HepG2 (cell line): ENCODE data around the gene ITPK1. TPM values are rescaled to one million over a fixed set of nuclear protein-coding genes. Genes with fewer than 3 reads are reported as not detected.
A peak's percentile ranks its signal among the peaks of the same experiment; 100 is the strongest.

ENCODE experiments used
- ATAC-seq: fragments of 200-7000 bp; cut with Tn5 transposase; 3 replicates; pipeline ENCODE4 v1.9.1; 2020; ENCODE audit warnings: mild to moderate bottlenecking, moderate library complexity
- BruUV-seq: library from RNA; stranded (reverse); fragments of 400-500 nt; replicated peaks from 2 replicates; lab custom pipeline; 2021; lab: Mats Ljungman, UMichigan
- CTCF ChIA-PET: fragments of 300-600 bp; formaldehyde crosslinking; extraction: SDS; loops from one replicate; lab custom pipeline; 2021; ENCODE audit warnings: low total read pairs, inconsistent platforms, low intra/inter-chr PET ratio; lab: Yijun Ruan, JAX
- POLR2A ChIA-PET: fragments of 350-600 bp; sonication (Branson Sonifier 250); formaldehyde crosslinking; loops from one replicate; lab custom pipeline; 2020; ENCODE audit warnings: antibody characterized with exemption, inconsistent platforms; lab: Yijun Ruan, JAX
- DNase-seq: peaks from one replicate; pipeline ENCODE4 v3.0.0-alpha.2; 2015; ENCODE audit warnings: low spot score
- FAIRE-seq: peaks from 3 replicates; lab custom pipeline; 2011; peaks lifted over from hg19 to GRCh38; lab: Jason Lieb, UNC
- H2AFZ ChIP-seq: one replicate; pipeline ENCODE4 v1.6.1; 2011; ENCODE audit warnings: low read length, inconsistent platforms
- H3K27ac ChIP-seq: fragments of 300-600 bp; 3 replicates; pipeline ENCODE4 v1.8.0; 2011; ENCODE audit warnings: mixed run types, mild to moderate bottlenecking, mixed read lengths, low read length, inconsistent platforms; ENCODE audit not compliant: insufficient read depth; ENCODE audit errors: extremely low read length
- H3K27me3 ChIP-seq, 2 experiments: fragments of 200-600 bp in 1 of 2; 2 replicates in 1 of 2; 3 replicates in 1 of 2; pipeline versions ENCODE4 v1.6.0 to v1.8.0; 2011; ENCODE audit warnings: low read length in 2 of 2, mild to moderate bottlenecking in 2 of 2, moderate library complexity in 2 of 2, inconsistent platforms in 1 of 2; ENCODE audit not compliant: insufficient read depth in 2 of 2, control insufficient read depth in 1 of 2
- H3K36me3 ChIP-seq, 2 experiments: fragments of 200-600 bp in 1 of 2; replicated peaks in 1 of 2; 2 replicates in 1 of 2; 3 replicates in 1 of 2; pipeline versions ENCODE4 v1.5.1 to v1.8.0; 2011; ENCODE audit warnings: low read length in 2 of 2, inconsistent platforms in 1 of 2; ENCODE audit not compliant: insufficient read depth in 2 of 2, control insufficient read depth in 1 of 2
- H3K4me1 ChIP-seq: 2 replicates; pipeline ENCODE4 v1.5.1; 2012; ENCODE audit warnings: low read length, inconsistent platforms; ENCODE audit not compliant: insufficient read depth
- H3K4me2 ChIP-seq: 2 replicates; pipeline ENCODE4 v1.6.0; 2011; ENCODE audit warnings: low read depth, low read length, inconsistent platforms
- H3K4me3 ChIP-seq, 3 experiments: fragments of 200-600 bp in 1 of 3; sonication (generic), shearing (Covaris generic) in 1 of 3; replicated peaks in 1 of 3; 2 replicates each; pipeline ENCODE4 v1.5.1; 2011 to 2016; ENCODE audit warnings: low read length in 3 of 3, inconsistent platforms in 2 of 3, low read depth in 2 of 3, mild to moderate bottlenecking in 2 of 3, control low read depth in 1 of 3, mixed read lengths in 1 of 3; ENCODE audit not compliant: insufficient read depth in 1 of 3
- H3K79me2 ChIP-seq: one replicate; pipeline ENCODE4 v1.6.1; 2011; ENCODE audit warnings: low read length, inconsistent platforms; ENCODE audit not compliant: insufficient read depth
- H3K9ac ChIP-seq: 2 replicates; pipeline ENCODE4 v1.6.0; 2011; ENCODE audit warnings: mild to moderate bottlenecking, low read depth, low read length, inconsistent platforms; ENCODE audit not compliant: insufficient read depth
- H3K9me3 ChIP-seq: 2 replicates; pipeline ENCODE4 v1.5.1; 2012; ENCODE audit warnings: mild to moderate bottlenecking, low read length
- H4K20me1 ChIP-seq: 2 replicates; pipeline ENCODE4 v1.6.0; 2011; ENCODE audit warnings: inconsistent platforms, mild to moderate bottlenecking, low read length, moderate library complexity; ENCODE audit not compliant: insufficient read depth
- ARNT2 ChIP-seq: sonication (generic); formaldehyde crosslinking; IDR thresholded peaks from 2 replicates; pipeline ENCODE4 v1.8.0; 2022; ENCODE audit warnings: mild to moderate bottlenecking, low read depth, missing genetic modification reagents, moderate library complexity
- CCAR2 ChIP-seq: fragments of 200-400 bp; formaldehyde crosslinking; optimal IDR thresholded peaks from 2 replicates; pipeline ENCODE3; 2018; ENCODE audit warnings: low read depth, mild to moderate bottlenecking, low read length, moderate library complexity
- KLF6 ChIP-seq: IDR thresholded peaks from 2 replicates; pipeline ENCODE4 v1.8.0; 2016; ENCODE audit warnings: missing biosample characterization, missing genetic modification reagents
- KMT2B ChIP-seq: IDR thresholded peaks from 2 replicates; pipeline ENCODE4 v1.6.1; 2016; ENCODE audit warnings: missing genetic modification reagents, missing compliant biosample characterization
- SNAPC2 ChIP-seq: sonication (generic); formaldehyde crosslinking; IDR thresholded peaks from 2 replicates; pipeline ENCODE4 v1.8.1; 2022; ENCODE audit warnings: mild to moderate bottlenecking, missing genetic modification reagents
- SP140L ChIP-seq: sonication (generic); formaldehyde crosslinking; IDR thresholded peaks from 2 replicates; pipeline ENCODE4 v1.4.0; 2020; ENCODE audit warnings: missing genetic modification reagents, borderline replicate concordance
- SP2 ChIP-seq: sonication (generic); formaldehyde crosslinking; IDR thresholded peaks from 2 replicates; pipeline ENCODE4 v1.5.1; 2020; ENCODE audit warnings: mild to moderate bottlenecking, missing genetic modification reagents
- SYNCRIP ChIP-seq: fragments of 200-400 bp; formaldehyde crosslinking; IDR thresholded peaks from 2 replicates; pipeline ENCODE4 v1.6.1; 2018; ENCODE audit warnings: mild to moderate bottlenecking, low read depth, low read length; ENCODE audit not compliant: insufficient read depth
- TBX3 ChIP-seq: fragments of 450-650 bp; IDR thresholded peaks from 2 replicates; pipeline ENCODE4 v1.6.1; 2017; ENCODE audit warnings: antibody characterized with exemption, mild to moderate bottlenecking, inconsistent platforms, borderline replicate concordance
- TERF1 ChIP-seq: sonication (generic); formaldehyde crosslinking; IDR thresholded peaks from 2 replicates; pipeline ENCODE4 v1.8.0; 2022; ENCODE audit warnings: mild to moderate bottlenecking, missing genetic modification reagents, moderate library complexity
- TFAP4 ChIP-seq: sonication (generic); IDR thresholded peaks from 2 replicates; pipeline ENCODE4 v1.6.1; 2016; ENCODE audit warnings: low read depth, borderline replicate concordance
- ZC3H4 ChIP-seq: sonication (generic); formaldehyde crosslinking; IDR thresholded peaks from 2 replicates; pipeline ENCODE4 v1.4.0; 2020; ENCODE audit warnings: missing genetic modification reagents, borderline replicate concordance
- ZNF12 ChIP-seq: sonication (generic); formaldehyde crosslinking; IDR thresholded peaks from 2 replicates; pipeline ENCODE4 v1.5.0; 2020; ENCODE audit warnings: missing genetic modification reagents
- ZNF513 ChIP-seq: sonication (generic); formaldehyde crosslinking; conservative IDR thresholded peaks from 2 replicates; pipeline ENCODE4 v1.5.0; 2020; ENCODE audit warnings: missing genetic modification reagents
- ZNF567 ChIP-seq: sonication (generic); formaldehyde crosslinking; IDR thresholded peaks from 2 replicates; pipeline ENCODE4 v1.8.1; 2023; ENCODE audit warnings: mild to moderate bottlenecking, missing genetic modification reagents, borderline replicate concordance
- ZNF629 ChIP-seq: sonication (generic); formaldehyde crosslinking; conservative IDR thresholded peaks from 2 replicates; pipeline ENCODE4 v1.5.0; 2020; ENCODE audit warnings: missing genetic modification reagents
- ZNF850 ChIP-seq: sonication (generic); formaldehyde crosslinking; conservative IDR thresholded peaks from 2 replicates; pipeline ENCODE4 v1.9.0; 2021; ENCODE audit warnings: mild to moderate bottlenecking, missing genetic modification reagents
- WGBS: methylation state at CpG from one replicate; pipeline ENCODE4 v1.1.6; 2017; ENCODE audit warnings: low lambda C conversion rate; 5-methylcytosine and 5-hydroxymethylcytosine counted together
- in situ Hi-C: cut with HindIII; loops from 2 replicates; pipeline ENCODE4 v1.10.0; 2017; ENCODE audit warnings: low pct_unique_long_range_greater_than_20kb; ENCODE audit not compliant: extremely low pct_ligation_motif_present
- intact Hi-C: fragments of 100-400 bp; cut with micrococcal nuclease; formaldehyde crosslinking; loops from one replicate; pipeline ENCODE4 v1.10.0; 2022; ENCODE audit not compliant: unreplicated experiment
- polyA plus RNA-seq, 8 experiments: library from polyadenylated mRNA; depleted of rRNA in 3 of 8; stranded (reverse) in 7 of 8; unstranded in 1 of 8; fragments of >200 nt; fragmentation: Illumina TruSeq in 4 of 8; extraction: Trizol in 4 of 8; gene quantifications; 2 replicates each; pipeline versions ENCODE4 v1.2.1 to v1.2.3, GENCODE V29; 2011 to 2016; ENCODE audit warnings: low read depth in 4 of 8, missing spikeins in 1 of 8, mixed read lengths in 1 of 8; ENCODE audit not compliant: insufficient read depth in 1 of 8
- total RNA-seq, 5 experiments: library from RNA; depleted of rRNA; stranded (reverse); fragments of >200 nt; fragmentation: Illumina TruSeq; extraction: Trizol; gene quantifications; 2 replicates each; pipeline ENCODE4 v1.2.3, GENCODE V29; 2016; ENCODE audit warnings: low read depth in 1 of 5

The ITPK1 gene
- total and polyA plus RNA-seq, 2 of the 13 experiments (the other 11 are each of a cell fraction or from before 2014, with no cell fraction given), result 20.5 to 47.5 TPM

GRCh38 chr14:93084402-93084801 is 31.3 kb downstream of the ITPK1 start:
- no peak for DNase-seq
- Histone ChIP-seq H3K4me1 (peaks cover 31% of the 10 kb centered on the region), H3K27ac (no peak overlapping the region), H3K9ac (no peak overlapping the region), H2AFZ (no peak overlapping the region), H3K27me3 (no peaks in the 10 kb centered on the region), H3K36me3 (no peaks in the 10 kb centered on the region; a peak in 1 of 5 replicates), H4K20me1 (peaks cover 4% of the 10 kb centered on the region; the same call in 1 of the 2 replicates), H3K9me3 (no peaks in the 10 kb centered on the region), H3K4me2 (no peak overlapping the region), H3K79me2 (no peaks in the 10 kb centered on the region), H3K4me3 (no peak overlapping the region)
- no peak for ATAC-seq
- ChIA-PET POLR2A (no interaction called here), CTCF (no interaction called here)
- intact Hi-C loops (no loop called here), in situ Hi-C loops (no loop called here)
- 96% methylated on average over 4 of the region's 4 CpGs for WGBS
- no peak for FAIRE-seq
- no peak for TF ChIP-seq ZNF629 (CRISPR knock-in tag)
- TF ChIP-seq ZNF850 (CRISPR knock-in tag), result no peak
- peak; percentile 98 for TF ChIP-seq ZNF12
- no TSS peak for BruUV-seq

GRCh38 chr14:93083917-93084316 is 31.8 kb downstream of the ITPK1 start:
- H3K27me3 ChIP-seq, result no peaks in the 10 kb centered on the region
- 88% methylated on average over 9 of the region's 9 CpGs for WGBS
- H3K9me3 ChIP-seq, result no peaks in the 10 kb centered on the region
- H3K9ac ChIP-seq, result no peak overlapping the region
- peaks cover 4% of the 10 kb centered on the region; the same call in 1 of the 2 replicates for H4K20me1 ChIP-seq
- H3K79me2 ChIP-seq, result no peaks in the 10 kb centered on the region
- no peak overlapping the region for H2AFZ ChIP-seq
- in situ Hi-C loops (no loop called here), intact Hi-C loops (no loop called here)
- H3K27ac ChIP-seq, result no peak overlapping the region
- DNase-seq (no peak), ATAC-seq (no peak), FAIRE-seq (no peak)
- POLR2A ChIA-PET, result no interaction called here
- H3K4me2 ChIP-seq, result no peak overlapping the region
- BruUV-seq, result no TSS peak
- no peak overlapping the region for H3K4me3 ChIP-seq
- CTCF ChIA-PET, result no interaction called here
- H3K4me1 ChIP-seq, result peaks cover 26% of the 10 kb centered on the region
- no peaks in the 10 kb centered on the region; a peak in 1 of 5 replicates for H3K36me3 ChIP-seq
- TF ChIP-seq TERF1 (CRISPR knock-in tag), result no peak
- no peak for TF ChIP-seq ARNT2 (CRISPR knock-in tag)
- TF ChIP-seq SNAPC2 (CRISPR knock-in tag), result no peak
- TF ChIP-seq ZC3H4, result no peak
- no peak for TF ChIP-seq KLF6 (CRISPR knock-in tag)
- no peak for TF ChIP-seq ZNF567 (CRISPR knock-in tag)
- no peak for TF ChIP-seq SP2 (CRISPR knock-in tag)
- no peak for TF ChIP-seq SYNCRIP
- TF ChIP-seq SP140L (CRISPR knock-in tag), result no peak
- no peak for TF ChIP-seq KMT2B (CRISPR knock-in tag)
- TF ChIP-seq TFAP4, result no peak
- no peak for TF ChIP-seq CCAR2
- TF ChIP-seq ZNF513 (CRISPR knock-in tag), result no peak
- TF ChIP-seq TBX3, result no peak
